GM18870 (cell line): ENCODE results near the gene CD274.
"Not testable (repeated sequence)": the region's sequence is repeated elsewhere in the genome, so short reads cannot be mapped to it uniquely, and the experiment has no call there.

Experiments used
- ATAC-seq: cut with Tn5 transposase; IDR thresholded peaks from one replicate; pipeline ENCODE4 v1.9.1; 2021; ENCODE audit warnings: moderate library complexity; ENCODE audit not compliant: unreplicated experiment

CD274 gene

GRCh38 chr9:5450359-5451091 lies at the start of gene CD274:
Gene CD274, plus strand, starts transcription at chr9:5450542. Its CDS starts 5,572 bp downstream, at chr9:5456114.
- ATAC-seq, result peak; percentile 33

DNA sequence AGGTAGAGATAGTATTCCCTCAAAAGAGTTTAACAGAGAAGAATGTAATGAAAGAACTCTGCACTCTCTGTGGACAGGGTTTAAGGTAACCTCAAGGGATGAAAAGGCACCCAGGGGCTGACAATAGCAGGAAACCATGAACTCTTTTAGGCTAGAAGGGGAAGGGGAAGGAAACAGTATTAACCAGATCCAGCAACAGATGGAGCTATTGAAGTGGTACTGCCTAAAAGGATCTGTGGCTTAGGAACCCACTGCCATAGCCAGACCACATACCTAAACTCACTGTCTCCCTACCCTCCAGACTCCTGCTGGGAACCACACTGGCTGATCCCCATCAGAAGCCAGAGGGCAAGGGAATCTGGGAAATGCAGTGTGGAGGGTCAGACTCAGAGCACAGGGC lies 48.1 kb upstream of the CD274 start:
- no peak for ATAC-seq

DNA sequence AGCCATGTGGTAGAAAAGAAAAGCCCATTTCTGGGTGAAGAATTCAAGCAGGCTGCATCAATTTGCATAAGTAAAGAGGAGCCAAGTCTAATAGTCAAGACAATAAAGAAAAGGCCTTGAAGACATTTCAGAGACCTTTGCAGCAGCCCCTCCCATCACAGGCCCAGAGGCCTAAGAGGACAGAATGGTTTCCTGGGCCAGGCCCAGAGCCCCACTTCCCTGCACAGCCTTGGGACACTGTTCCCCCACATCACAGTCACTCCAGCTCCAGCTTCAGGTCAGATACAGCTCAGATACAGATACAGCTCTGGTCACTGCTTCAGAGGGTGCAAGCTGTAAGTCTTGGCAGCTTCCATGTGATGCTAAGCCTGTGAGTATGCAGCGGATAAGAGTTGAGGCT lies 41.7 kb upstream of the CD274 start:
- ATAC-seq, result no peak

GRCh38 chr9:5416953-5417352 lies 33.4 kb upstream of the CD274 start:
- ATAC-seq, result no peak

DNA sequence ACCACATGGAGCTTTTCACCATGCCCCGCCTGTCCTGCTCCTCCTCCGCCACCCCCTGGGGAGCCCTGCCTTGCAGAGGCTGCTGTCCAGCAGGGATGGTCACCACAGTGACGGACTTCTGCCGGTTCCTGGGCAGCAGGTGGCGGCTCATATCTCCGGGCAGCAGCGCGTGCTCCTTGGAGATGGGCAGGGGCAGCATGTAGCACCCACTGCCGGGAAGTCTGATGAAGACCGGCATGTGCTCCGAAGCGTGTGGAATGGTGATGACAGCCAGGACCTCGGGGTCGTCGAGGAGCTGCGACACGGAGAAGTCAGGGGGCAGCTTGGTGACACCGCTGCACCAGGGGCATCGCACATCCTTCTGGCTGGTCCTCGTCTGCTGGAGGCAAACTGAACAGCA lies 31.9 kb upstream of the CD274 start:
- ATAC-seq, result no peak

- ATAC-seq, result no peak
Measured at GRCh38 chr9:5419987-5420386, 30.4 kb upstream of the CD274 start.

DNA sequence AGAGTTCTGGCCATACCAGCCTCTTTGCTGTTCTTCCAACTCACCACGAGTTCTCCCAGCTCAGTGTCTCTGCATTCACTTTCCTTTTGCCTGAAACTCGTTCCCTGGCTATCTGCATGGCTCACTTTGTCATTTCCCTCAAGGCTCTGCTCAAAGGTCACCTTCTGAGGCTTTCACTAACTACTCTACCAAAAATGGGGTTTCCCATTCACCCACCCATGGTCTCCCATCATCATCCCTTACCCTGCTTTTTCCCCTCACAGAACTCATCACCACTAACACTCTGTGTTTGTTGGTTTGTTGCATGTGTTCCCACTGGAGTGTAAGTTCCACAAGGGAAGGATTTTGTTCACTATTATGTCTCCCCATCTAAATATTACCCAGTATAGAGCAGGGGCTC lies 29.2 kb upstream of the CD274 start:
- no peak for ATAC-seq

DNA sequence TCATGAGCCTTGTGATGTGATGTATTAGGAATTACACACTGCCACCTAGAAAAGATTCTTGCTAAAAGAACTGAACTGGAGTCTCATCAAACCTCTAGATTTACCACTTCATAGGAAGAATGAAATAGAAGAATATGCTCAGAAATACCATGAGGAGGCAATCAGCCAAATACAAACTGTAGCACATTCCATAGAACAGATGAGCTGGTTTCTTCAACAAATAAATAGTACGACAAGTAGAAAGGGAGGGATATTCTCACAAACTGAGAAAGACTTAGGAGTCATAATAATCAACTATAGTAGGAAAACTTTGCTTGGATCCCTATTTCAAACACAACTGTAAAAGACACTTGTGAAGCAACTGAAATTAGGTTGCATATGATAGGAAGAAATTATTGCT lies 28.1 kb upstream of the CD274 start:
- ATAC-seq, result no peak

DNA sequence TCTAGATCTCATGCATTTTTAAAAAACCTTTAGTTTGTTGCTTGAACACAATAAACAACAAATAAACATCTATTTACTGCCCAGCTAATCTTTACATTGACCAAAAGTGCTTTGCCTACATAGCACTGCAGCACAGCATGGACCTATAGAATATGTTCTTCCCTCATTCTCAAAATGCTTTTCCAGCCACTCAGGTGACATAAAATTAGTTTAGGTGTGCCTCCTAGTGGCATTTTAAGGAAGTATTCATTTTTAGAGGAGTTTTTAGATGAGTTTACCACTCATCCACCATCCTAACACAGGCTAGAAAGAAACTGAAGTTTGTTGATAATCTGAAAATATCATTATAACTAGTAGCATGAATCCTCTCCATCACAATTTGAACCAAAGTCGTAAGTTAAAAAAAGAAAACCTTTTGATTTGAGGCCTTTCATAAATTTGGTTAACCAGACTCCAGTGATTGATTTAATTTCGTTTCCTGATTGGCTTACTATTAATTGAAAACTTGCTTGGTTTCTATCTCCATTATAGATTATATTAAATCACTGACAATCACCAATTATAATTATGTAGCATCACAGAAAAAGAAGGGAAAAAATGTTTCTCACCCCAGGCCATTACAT lies 25.2 kb upstream of the CD274 start:
- no peak for ATAC-seq

- ATAC-seq, result no peak
Measured at GRCh38 chr9:5427005-5427404, 23.3 kb upstream of the CD274 start.

GRCh38 chr9:5428172-5428571 lies 22.2 kb upstream of the CD274 start:
- no peak for ATAC-seq

GRCh38 chr9:5428794-5429528 lies 21.4 kb upstream of the CD274 start:
- no peak for ATAC-seq

DNA sequence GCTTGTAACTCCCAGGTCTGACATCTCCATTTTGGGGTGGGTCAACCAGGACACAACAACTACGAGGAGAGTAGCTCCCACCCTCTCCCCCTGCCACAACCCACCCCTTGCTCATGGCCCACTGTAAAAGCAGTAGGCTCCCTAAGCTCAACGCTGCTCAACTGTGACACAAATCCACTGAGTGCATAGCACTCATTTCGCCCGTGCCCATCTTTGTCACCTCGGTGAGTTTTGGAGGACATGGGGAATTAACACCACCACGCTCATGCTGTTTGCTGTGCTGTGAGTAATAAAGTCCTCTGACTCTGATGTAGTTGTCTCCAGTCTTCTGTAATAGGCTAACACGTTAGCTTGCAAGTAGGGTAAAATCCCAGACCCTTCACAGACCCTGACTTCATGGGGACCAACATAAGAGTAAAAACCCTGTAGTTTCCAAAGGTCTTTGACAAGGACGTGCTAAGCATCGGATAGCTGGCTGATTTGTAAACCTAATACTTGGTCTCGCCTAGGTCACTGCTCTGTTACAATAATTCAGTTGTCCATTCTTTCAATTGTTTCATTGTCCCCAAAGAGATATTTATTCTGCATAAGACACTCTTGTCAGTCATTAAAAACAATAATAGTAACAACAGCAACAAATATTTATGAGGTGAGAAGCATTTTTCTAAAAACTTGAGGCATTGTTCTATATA lies 20.3 kb upstream of the CD274 start:
- ATAC-seq, result no peak

GRCh38 chr9:5430912-5431311 lies 19.4 kb upstream of the CD274 start:
- no peak for ATAC-seq

GRCh38 chr9:5432890-5433289 lies 17.5 kb upstream of the CD274 start:
- ATAC-seq, result not testable (repeated sequence)

DNA sequence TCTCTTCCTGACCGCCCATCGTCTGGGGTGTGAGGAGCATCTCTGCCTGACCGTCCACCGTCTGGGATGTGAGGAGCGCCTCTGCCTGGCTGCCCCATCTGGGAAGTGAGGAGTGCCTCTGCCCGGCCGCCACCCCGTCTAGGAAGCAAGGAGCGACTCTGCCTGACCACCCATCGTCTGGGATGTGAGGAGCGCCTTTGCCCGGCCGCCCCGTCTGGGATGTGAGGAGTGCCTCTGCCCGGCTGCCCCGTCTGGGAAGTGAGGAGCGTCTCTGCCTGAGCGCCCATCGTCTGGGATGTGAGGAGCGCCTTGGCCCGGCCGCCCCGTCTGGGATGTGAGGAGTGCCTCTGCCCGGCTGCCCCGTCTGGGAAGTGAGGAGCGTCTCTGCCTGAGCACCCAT lies 17.0 kb upstream of the CD274 start:
- not testable (repeated sequence) for ATAC-seq

DNA sequence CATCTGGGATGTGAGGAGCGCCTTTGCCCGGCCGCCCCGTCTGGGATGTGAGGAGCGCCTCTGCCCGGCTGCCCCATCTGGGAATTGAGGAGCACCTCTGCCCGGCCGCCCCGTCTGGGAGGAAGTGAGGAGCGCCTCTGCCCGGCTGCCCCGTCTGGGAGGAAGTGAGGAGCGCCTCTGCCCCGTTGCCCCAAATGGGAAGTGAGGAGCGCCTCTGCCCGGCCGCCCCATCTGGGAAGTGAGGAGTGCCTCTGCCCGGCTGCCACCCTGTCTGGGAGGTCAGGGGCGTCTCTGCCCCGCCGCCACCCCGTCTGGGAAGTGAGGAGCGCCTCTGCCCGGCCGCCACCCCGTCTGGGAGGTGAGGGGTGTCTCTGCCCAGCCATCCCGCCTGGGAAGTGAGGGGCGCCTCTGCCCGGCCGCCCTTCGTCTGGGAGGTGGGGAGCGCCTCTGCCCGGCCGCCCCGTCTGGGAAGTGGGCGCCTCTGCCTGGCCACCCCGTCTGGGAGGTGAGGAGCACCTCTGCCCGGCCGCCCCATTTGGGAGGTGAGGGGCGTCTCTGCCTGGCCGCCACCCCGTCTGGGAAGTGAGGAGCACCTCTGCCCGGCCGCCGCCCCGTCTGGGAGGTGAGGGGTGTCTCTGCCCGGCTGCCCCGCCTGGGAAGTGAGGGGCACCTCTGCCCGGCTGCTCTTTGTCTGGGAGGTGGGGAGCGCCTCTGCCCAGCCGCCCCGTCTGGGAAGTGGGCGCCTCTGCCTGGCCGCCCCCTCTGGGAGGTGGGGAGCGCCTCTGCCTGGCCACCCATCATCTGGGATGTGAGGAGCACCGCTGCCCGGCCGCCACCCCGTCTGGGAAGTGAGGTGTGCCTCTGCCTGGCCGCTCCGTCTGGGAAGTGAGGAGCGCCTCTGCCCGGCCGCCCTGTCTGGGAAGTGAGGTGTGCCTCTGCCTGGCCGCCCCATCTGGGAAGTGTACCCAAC lies 16.2 kb upstream of the CD274 start:
- not testable (repeated sequence) for ATAC-seq

- ATAC-seq, result no peak
Measured at GRCh38 chr9:5435912-5436311, 14.4 kb upstream of the CD274 start.

DNA sequence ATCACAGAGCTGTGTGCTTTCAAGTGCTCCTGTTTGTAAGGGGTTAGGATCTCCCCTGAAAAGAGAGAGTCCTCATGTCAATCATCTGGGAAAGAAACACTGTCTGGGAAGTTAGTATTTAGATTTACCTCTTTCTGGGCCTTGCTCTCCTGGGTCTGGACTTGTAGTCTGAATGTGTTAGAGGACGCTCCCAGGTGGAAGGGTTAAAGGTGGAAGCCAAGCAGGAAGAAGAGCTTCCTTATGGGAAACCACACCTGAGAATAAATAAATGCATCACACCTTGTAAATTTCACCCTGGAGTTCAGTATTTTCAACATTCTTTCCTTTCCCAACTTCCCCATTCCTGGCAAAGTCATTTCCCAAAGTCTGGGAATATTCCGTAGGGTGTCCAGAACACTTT lies 13.9 kb upstream of the CD274 start:
- ATAC-seq, result no peak
